Measurements from ENCODE around the gene NUDT19.

DNA sequence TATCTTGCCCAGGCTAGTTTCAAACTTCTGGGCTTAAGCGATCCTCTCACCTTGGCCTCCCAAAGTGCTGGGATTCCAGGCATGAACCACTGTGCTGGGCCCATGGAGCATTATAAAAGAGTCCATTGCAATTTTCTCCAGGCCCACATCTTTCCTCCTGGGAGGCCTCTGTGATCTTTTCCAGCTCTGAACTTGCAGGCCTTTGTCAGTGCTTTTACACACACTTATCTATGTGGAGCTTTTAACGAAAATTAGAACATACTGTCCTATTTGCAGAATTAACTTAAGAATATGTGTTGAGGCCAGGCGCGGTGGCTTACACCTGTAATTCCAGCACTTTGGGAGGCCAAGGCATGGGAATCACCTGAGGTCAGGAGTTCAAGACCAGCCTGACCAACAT lies 51.8 kb downstream of the NUDT19 start:
- TF ChIP-seq, protein P1, sequence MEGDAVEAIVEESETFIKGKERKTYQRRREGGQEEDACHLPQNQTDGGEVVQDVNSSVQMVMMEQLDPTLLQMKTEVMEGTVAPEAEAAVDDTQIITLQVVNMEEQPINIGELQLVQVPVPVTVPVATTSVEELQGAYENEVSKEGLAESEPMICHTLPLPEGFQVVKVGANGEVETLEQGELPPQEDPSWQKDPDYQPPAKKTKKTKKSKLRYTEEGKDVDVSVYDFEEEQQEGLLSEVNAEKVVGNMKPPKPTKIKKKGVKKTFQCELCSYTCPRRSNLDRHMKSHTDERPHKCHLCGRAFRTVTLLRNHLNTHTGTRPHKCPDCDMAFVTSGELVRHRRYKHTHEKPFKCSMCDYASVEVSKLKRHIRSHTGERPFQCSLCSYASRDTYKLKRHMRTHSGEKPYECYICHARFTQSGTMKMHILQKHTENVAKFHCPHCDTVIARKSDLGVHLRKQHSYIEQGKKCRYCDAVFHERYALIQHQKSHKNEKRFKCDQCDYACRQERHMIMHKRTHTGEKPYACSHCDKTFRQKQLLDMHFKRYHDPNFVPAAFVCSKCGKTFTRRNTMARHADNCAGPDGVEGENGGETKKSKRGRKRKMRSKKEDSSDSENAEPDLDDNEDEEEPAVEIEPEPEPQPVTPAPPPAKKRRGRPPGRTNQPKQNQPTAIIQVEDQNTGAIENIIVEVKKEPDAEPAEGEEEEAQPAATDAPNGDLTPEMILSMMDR (IDR thresholded peaks at IDR 0.05 in 4 of 5, conservative IDR thresholded peaks at IDR 0.05 in 1 of 5), result no peak
- TF ChIP-seq POLR2A (IDR thresholded peaks at IDR 0.05), result no peak
